ENCODE measurements around the gene SAMHD1.
"Not testable (repeated sequence)": the region's sequence is repeated elsewhere in the genome, so short reads cannot be mapped to it uniquely, and the experiment has no call there.

The SAMHD1 gene

DNA sequence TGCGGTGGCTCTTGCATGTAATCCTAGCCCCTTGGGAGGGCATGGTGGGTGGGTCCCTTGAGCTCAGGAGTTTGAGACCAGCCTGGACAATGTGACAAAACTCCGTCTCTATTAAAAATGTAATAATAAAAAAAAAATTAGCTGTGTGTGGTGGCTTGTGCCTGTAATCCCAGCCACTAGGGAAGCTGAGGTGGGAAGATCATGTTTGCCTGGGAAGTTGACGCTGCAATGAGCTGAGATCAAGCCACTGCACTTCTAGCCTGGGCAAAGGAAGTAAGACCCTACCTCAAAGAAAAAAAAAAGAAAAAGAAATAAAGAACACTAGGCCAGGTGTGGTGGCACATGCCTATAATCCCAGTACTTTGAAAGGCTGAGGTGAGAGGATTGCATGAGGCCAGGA is 4.5 kb upstream of the SAMHD1 start:
- DNase-seq = no peak

DNA sequence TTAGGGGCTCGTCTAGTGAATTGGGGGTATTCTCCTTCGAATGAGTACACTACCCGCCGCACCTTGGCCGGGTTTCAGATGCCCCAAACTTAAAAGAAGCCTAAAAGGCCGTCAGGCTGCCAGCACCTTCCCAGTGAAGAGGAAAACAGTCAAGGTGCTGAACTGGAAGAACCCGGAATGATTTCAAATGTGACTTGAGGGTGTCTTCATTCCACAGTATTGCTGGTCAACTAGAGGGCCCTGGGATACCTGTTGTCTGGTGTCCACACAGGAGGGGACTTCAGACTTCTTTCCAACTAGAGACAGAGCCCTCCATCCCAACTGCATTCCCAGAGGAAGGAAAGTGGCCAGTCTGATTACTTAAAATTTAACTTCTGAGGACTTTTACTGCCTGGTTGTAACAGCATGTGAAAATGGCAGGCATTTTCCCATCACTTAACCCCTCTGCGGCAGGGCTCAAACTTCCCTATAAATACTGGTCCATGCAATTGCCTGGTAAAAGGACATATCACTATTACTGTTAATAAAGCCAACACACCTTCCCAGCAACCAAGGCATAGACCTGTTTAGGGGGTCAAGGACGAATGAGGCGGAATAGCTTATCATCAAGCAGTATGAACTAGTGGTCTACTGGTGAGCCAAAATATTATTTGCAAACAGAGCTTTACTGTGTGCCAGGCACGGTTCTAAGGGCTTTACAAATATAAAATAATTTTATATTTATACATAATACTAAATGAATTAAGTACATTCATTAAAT is 651 bp upstream of the SAMHD1 start:
- DNase-seq = no peak

- peak in 3 of 5 experiments; percentile 41 to 57 (median 53) for DNase-seq
Measured at GRCh38 chr20:36950414-36951197, 902 bp downstream of the SAMHD1 start.

DNA sequence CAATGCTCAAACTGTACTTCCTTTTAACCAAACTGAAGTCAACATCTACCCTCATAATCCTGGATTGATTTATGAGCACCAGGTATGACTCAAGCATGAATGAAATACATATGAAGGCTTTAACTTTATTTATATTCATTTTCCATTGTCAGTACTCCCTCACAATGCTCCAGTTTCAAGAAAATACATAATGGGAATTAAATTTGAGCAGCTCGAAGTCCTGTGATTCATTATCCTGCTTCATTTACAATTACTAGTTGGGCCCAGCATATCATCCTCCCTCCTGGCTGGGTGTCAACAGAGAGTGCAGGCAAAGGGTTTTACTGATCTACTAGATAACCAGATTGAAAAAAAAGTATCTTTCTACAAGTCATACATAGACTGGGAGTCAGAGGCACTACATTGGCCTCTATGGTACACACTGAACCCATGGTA is 10.1 kb downstream of the SAMHD1 start:
- peak in 1 of 5 experiments; percentile 69 for DNase-seq

GRCh38 chr20:36937402-36937770 is 14.1 kb downstream of the SAMHD1 start:
- DNase-seq = no peak

- not testable (repeated sequence) for DNase-seq
Measured at GRCh38 chr20:36936761-36937401, 14.6 kb downstream of the SAMHD1 start.

- no peak for DNase-seq
Measured at GRCh38 chr20:36936341-36936740, 15.2 kb downstream of the SAMHD1 start.

- DNase-seq = not testable (repeated sequence)
Measured at GRCh38 chr20:36933571-36933970, 17.9 kb downstream of the SAMHD1 start.

GRCh38 chr20:36932476-36933426 is 18.8 kb downstream of the SAMHD1 start:
- no peak for DNase-seq

GRCh38 chr20:36932067-36932466 is 19.4 kb downstream of the SAMHD1 start:
- DNase-seq = not testable (repeated sequence)

GRCh38 chr20:36929691-36930090 is 21.8 kb downstream of the SAMHD1 start:
- no peak for DNase-seq

GRCh38 chr20:36929290-36929689 is 22.2 kb downstream of the SAMHD1 start:
- DNase-seq = no peak

- no peak for DNase-seq
Measured at GRCh38 chr20:36927704-36928103, 23.8 kb downstream of the SAMHD1 start.

GRCh38 chr20:36926653-36927200 is 24.8 kb downstream of the SAMHD1 start:
- DNase-seq = no peak

- DNase-seq = no peak
Measured at GRCh38 chr20:36925234-36925633, 26.3 kb downstream of the SAMHD1 start.

DNA sequence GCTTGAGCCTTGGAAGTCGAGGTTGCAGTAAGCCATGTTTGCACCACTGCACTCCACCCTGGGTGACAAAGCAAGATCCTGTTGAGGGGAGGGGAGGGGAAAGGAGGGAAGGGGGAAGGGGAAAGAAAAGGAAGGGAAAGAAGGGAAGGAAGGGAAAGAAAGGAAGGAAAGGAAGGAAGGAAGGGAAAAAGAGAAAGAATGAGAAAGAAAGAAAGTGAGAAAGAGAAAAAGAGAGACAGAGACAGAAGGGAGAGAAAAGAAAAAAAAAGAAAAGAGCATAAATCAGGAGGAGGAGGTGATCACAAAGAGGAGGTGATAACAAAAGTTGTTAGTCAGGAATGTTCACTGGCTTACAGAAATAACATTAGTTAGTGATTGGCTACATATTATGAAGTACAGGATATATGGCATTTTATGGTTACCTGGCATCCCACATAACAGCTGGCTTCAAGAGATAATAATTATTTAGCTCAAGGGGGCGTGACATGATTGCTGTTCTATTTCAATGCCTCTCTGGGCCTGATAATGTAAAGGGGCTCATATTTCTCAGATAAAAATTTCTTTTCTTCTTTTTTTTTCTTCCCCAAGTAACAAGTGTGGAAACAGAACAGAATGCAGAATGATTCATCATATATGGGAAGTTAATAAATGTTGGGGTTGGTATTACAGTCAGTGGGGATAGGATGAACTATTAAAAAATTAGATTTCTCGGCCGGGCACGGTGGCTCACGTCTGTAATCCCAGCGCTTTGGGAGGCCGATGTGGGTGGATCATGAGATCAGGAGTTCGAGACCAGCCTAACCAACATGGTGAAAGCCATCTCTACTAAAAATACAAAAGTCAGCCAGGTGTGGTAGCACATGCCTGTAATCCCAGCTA is 27.1 kb downstream of the SAMHD1 start:
- no peak for DNase-seq

- no peak for DNase-seq
Measured at GRCh38 chr20:36920334-36920730, 31.2 kb downstream of the SAMHD1 start.

GRCh38 chr20:36919715-36920333 is 31.7 kb downstream of the SAMHD1 start:
- DNase-seq = peak in 2 of 5 experiments; percentile 29 to 74

GRCh38 chr20:36917943-36918342 is 33.6 kb downstream of the SAMHD1 start:
- DNase-seq = no peak

- DNase-seq = no peak
Measured at GRCh38 chr20:36917240-36917639, 34.3 kb downstream of the SAMHD1 start.

All from T-helper 2 cell (primary cell).